OCI-LY7 (cell line): ENCODE results near the gene TMEM14A. TPM values are rescaled to one million over a fixed set of nuclear protein-coding genes. Genes with fewer than 3 reads are reported as not detected.
A peak's percentile ranks its signal among the peaks of the same experiment; 100 is the strongest.

Source experiments
- BruUV-seq: library from RNA; stranded (reverse); fragments of 400-500 nt; replicated peaks from 2 replicates; lab custom pipeline; 2021; lab: Mats Ljungman, UMichigan
- CTCF ChIA-PET: fragments of 300-600 bp; sonication (Branson Sonifier 250); formaldehyde crosslinking; loops from one replicate; lab custom pipeline; 2022; ENCODE audit warnings: antibody characterized with exemption; ENCODE audit not compliant: unreplicated experiment; lab: Charles Lee
- POLR2A ChIA-PET: fragments of 300-600 bp; sonication (Branson Sonifier 250); formaldehyde crosslinking; loops from one replicate; lab custom pipeline; 2022; ENCODE audit warnings: antibody characterized with exemption; lab: Charles Lee
- DNase-seq: peaks from one replicate; pipeline ENCODE4 v3.0.0-alpha.2; 2015; ENCODE audit warnings: low spot score
- H2AFZ ChIP-seq: fragments of 200-600 bp; sonication (generic), shearing (Covaris generic); 2 replicates; pipeline ENCODE4 v1.6.1; 2014; ENCODE audit warnings: mild to moderate bottlenecking, antibody characterized with exemption, low read length, moderate library complexity
- H3K27ac ChIP-seq: fragments of 200-600 bp; sonication (generic); 2 replicates; pipeline ENCODE4 v1.5.1; 2014; ENCODE audit warnings: mixed run types, low read depth, mild to moderate bottlenecking, moderate library complexity, low read length, inconsistent platforms; ENCODE audit not compliant: poor library complexity, severe bottlenecking
- H3K36me3 ChIP-seq: fragments of 200-600 bp; sonication (generic); 2 replicates; pipeline ENCODE4 v1.6.1; 2014; ENCODE audit warnings: mild to moderate bottlenecking, antibody characterized with exemption, low read length, moderate library complexity, mixed read lengths; ENCODE audit not compliant: insufficient read depth
- H3K4me1 ChIP-seq: fragments of 200-600 bp; sonication (generic); 2 replicates; pipeline ENCODE4 v1.5.1; 2014; ENCODE audit warnings: mild to moderate bottlenecking, low read length; ENCODE audit not compliant: insufficient read depth, poor library complexity, severe bottlenecking
- H3K4me2 ChIP-seq: fragments of 200-600 bp; sonication (generic); 2 replicates; pipeline ENCODE4 v1.6.1; 2014; ENCODE audit warnings: mild to moderate bottlenecking, low read length
- H3K4me3 ChIP-seq: fragments of 200-600 bp; sonication (generic); 2 replicates; pipeline ENCODE4 v1.5.1; 2014; ENCODE audit warnings: mild to moderate bottlenecking, low read depth, low read length; ENCODE audit not compliant: poor library complexity, severe bottlenecking
- H3K79me2 ChIP-seq: fragments of 200-600 bp; sonication (generic); 2 replicates; pipeline ENCODE4 v1.6.1; 2016; ENCODE audit warnings: low read depth, mild to moderate bottlenecking, low read length, moderate library complexity, mixed read lengths; ENCODE audit not compliant: insufficient read depth
- H3K9me2 ChIP-seq: fragments of 200-600 bp; sonication (generic); 2 replicates; pipeline ENCODE4 v1.6.1; 2016; ENCODE audit warnings: mild to moderate bottlenecking, low read length, mixed read lengths; ENCODE audit not compliant: insufficient read depth
- H3K9me3 ChIP-seq: fragments of 200-600 bp; sonication (generic); 2 replicates; pipeline ENCODE4 v1.6.1; 2014; ENCODE audit warnings: mild to moderate bottlenecking, mixed run types, low read length, mixed read lengths
- H4K20me1 ChIP-seq: fragments of 200-600 bp; sonication (generic); 2 replicates; pipeline ENCODE4 v1.6.1; 2014; ENCODE audit warnings: mild to moderate bottlenecking, antibody characterized with exemption, low read length, moderate library complexity, mixed read lengths; ENCODE audit not compliant: insufficient read depth
- CTCF ChIP-seq: fragments of 200-600 bp; sonication (generic); conservative IDR thresholded peaks from 2 replicates; pipeline ENCODE4 v1.5.1; 2014; ENCODE audit warnings: mild to moderate bottlenecking, antibody characterized with exemption, low read length, moderate library complexity, mixed read lengths
- EZH2phosphoT487 ChIP-seq: fragments of 200-600 bp; sonication (generic); IDR thresholded peaks from 2 replicates; pipeline ENCODE4 v1.6.1; 2018; ENCODE audit warnings: low read depth, borderline replicate concordance, mild to moderate bottlenecking, mixed run types, antibody characterized with exemption, low read length, moderate library complexity, mixed read lengths
- intact Hi-C: fragments of 100-400 bp; cut with micrococcal nuclease; formaldehyde crosslinking; loops from one replicate; pipeline ENCODE4 v1.10.0; 2022; ENCODE audit not compliant: unreplicated experiment
- total RNA-seq, 2 experiments: library from RNA; depleted of rRNA in 1 of 2; stranded (reverse); fragments of >200 nt in 1 of 2; shearing (Covaris generic) in 1 of 2; gene quantifications; 2 replicates each; pipeline ENCODE4 v1.2.3, GENCODE V29; 2014 to 2022

Gene TMEM14A
- total RNA-seq, 2 experiments from 2014 or later = 17.8 to 32.7 TPM

DNA sequence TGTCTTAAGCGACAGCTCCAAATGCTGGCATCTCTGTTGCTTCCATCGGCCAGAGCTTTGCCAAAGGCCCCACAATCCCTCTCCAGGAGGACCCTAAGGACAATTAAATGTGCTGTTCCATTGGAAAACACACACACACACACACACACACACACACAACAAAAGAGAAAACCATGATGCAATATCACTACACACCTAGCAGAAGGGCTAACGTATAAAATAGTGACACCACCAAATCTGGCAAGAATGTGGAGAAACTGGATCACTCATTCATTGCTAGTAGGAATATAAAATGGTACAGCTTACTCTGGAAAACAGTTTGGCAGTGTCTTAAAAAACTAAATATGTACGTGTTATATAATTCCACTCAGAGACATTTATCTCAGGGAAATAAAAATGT, 13.0 kb upstream of the TMEM14A start:
- H3K79me2 ChIP-seq = no peaks in the 10 kb centered on the region
- no peaks in the 10 kb centered on the region for H4K20me1 ChIP-seq
- DNase-seq = no peak
- no peak overlapping the region for H3K27ac ChIP-seq
- peaks cover 12% of the 10 kb centered on the region for H3K4me1 ChIP-seq
- no peaks in the 10 kb centered on the region for H3K36me3 ChIP-seq
- no peak overlapping the region for H3K4me3 ChIP-seq
- no peaks in the 10 kb centered on the region for H3K9me3 ChIP-seq
- ChIA-PET CTCF (interaction anchor here (0.6 kb wide), 1 partner anchor 111 kb away, joined by 4 read pairs; no protein-coding TSS in a partner anchor), POLR2A (no interaction called here)
- H3K9me2 ChIP-seq = no peaks in the 10 kb centered on the region
- intact Hi-C loops = no loop called here
- H2AFZ ChIP-seq = no peak overlapping the region
- H3K4me2 ChIP-seq = no peak overlapping the region
- TF ChIP-seq EZH2phosphoT487 = no peak
- no peak for TF ChIP-seq CTCF
- BruUV-seq = no TSS peak

DNA sequence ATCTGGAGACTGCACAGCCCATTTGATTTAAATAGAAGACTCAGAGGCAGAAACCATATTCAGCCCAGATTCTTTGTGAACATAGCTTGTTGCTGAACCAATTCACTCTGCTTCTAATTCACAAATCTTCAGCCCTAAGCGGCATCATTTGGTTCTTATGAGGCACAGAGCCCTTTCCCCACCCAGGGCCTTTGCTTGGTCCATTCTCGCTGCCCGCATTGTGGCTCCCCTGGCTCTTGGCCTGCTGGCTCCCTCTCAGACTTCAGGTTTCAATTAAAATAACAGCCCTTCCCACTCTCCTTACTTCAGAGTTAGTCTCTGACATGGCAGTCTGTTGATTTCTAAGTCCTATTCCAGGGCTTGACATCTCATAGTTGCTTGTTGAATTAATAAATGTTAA, 9.4 kb upstream of the TMEM14A start:
- POLR2A ChIA-PET = interaction anchor here (0.7 to 3.3 kb wide), 11 partner anchors 12 to 254 kb away, joined by 3 to 20 read pairs (median 5); no protein-coding TSS in a partner anchor
- no TSS peak for BruUV-seq
- TF ChIP-seq EZH2phosphoT487 (no peak), CTCF (no peak)
- Histone ChIP-seq H2AFZ (no peak overlapping the region), H4K20me1 (no peaks in the 10 kb centered on the region), H3K79me2 (peaks cover 22% of the 10 kb centered on the region), H3K27ac (no peak overlapping the region), H3K4me2 (no peak overlapping the region), H3K4me1 (peaks cover 31% of the 10 kb centered on the region), H3K36me3 (peaks cover 4% of the 10 kb centered on the region; the same call in 1 of the 2 replicates), H3K9me3 (no peaks in the 10 kb centered on the region), H3K4me3 (no peak overlapping the region), H3K9me2 (no peaks in the 10 kb centered on the region)
- CTCF ChIA-PET = interaction anchor here (0.7 to 3.1 kb wide), 5 partner anchors 9 to 375 kb away, joined by 3 to 23 read pairs (median 5); no protein-coding TSS in a partner anchor
- intact Hi-C loops = no loop called here
- DNase-seq = no peak

DNA sequence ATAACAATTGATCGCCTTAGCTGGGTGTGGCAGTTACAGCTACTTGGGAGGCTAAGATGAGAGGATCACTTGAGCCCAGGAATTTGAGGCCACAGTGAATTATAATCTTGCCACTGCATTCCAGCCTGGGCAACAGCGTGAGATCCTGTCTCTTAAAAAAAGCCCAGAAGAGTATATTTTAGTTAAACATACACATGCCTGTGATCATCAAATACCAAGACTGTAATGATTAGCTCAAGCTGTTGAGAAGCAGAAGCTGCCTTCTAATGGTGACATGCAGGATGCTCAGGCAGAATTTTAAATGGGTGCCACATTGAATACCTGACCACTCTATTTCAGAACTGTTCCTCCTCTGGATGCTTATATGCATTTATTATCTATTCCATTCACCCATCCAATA, 8.9 kb upstream of the TMEM14A start:
- Histone ChIP-seq H3K9me2 (no peaks in the 10 kb centered on the region), H3K79me2 (peaks cover 26% of the 10 kb centered on the region), H2AFZ (no peak overlapping the region), H3K4me1 (peaks cover 36% of the 10 kb centered on the region), H3K4me3 (no peak overlapping the region), H3K9me3 (no peaks in the 10 kb centered on the region), H3K4me2 (no peak overlapping the region), H4K20me1 (no peaks in the 10 kb centered on the region), H3K36me3 (peaks cover 9% of the 10 kb centered on the region; the same call in 1 of the 2 replicates), H3K27ac (no peak overlapping the region)
- DNase-seq = no peak
- intact Hi-C loops = loop anchor here (2.0 kb wide), 2 partner anchors 67 to 255 kb away; no protein-coding TSS in a partner anchor
- 0 out of 2 replicates have a peak, but pooled peaks have one; percentile 15 for TF ChIP-seq CTCF
- TF ChIP-seq EZH2phosphoT487 = no peak
- CTCF ChIA-PET = interaction anchor here (0.7 to 3.1 kb wide), 7 partner anchors 9 to 375 kb away, joined by 3 to 23 read pairs (median 6); partner anchors contain the start of genes EFHC1 and TRAM2
- BruUV-seq = no TSS peak
- POLR2A ChIA-PET = interaction anchor here (1.0 to 3.3 kb wide), 15 partner anchors 8 to 254 kb away, joined by 3 to 20 read pairs (median 5); partner anchors contain the start of gene TRAM2
